HepG2 (cell line): ENCODE results near the gene ADAM8. TPM values are rescaled to one million over a fixed set of nuclear protein-coding genes. Genes with fewer than 3 reads are reported as not detected.

ENCODE experiments used
- AHDC1 ChIP-seq: sonication (generic); formaldehyde crosslinking; IDR thresholded peaks from 2 replicates; pipeline ENCODE4 v1.5.1; 2020; ENCODE audit warnings: mild to moderate bottlenecking, missing genetic modification reagents, borderline replicate concordance
- BATF2 ChIP-seq: sonication (generic); formaldehyde crosslinking; IDR thresholded peaks from 2 replicates; pipeline ENCODE4 v1.8.0; 2022; ENCODE audit warnings: mild to moderate bottlenecking, missing genetic modification reagents, moderate library complexity
- CHD4 ChIP-seq: fragments of 200-600 bp; sonication (generic); IDR thresholded peaks from 2 replicates; pipeline ENCODE4 v1.7.0; 2017; ENCODE audit warnings: mild to moderate bottlenecking, low read length, borderline replicate concordance
- HMGXB3 ChIP-seq: sonication (generic); formaldehyde crosslinking; IDR thresholded peaks from 2 replicates; pipeline ENCODE4 v1.4.0; 2020; ENCODE audit warnings: missing genetic modification reagents, borderline replicate concordance
- MAFG ChIP-seq: sonication (generic); formaldehyde crosslinking; IDR thresholded peaks from 2 replicates; pipeline ENCODE4 v1.5.1; 2020; ENCODE audit warnings: mild to moderate bottlenecking, missing genetic modification reagents
- POGK ChIP-seq: sonication (generic); formaldehyde crosslinking; conservative IDR thresholded peaks from 2 replicates; pipeline ENCODE4 v1.8.0; 2022; ENCODE audit warnings: mild to moderate bottlenecking, moderate library complexity, missing genetic modification reagents
- ZNF264 ChIP-seq: sonication (generic); formaldehyde crosslinking; IDR thresholded peaks from 2 replicates; pipeline ENCODE4 v1.4.0; 2020; ENCODE audit warnings: missing genetic modification reagents
- ZNF432 ChIP-seq: sonication (generic); formaldehyde crosslinking; IDR thresholded peaks from 2 replicates; pipeline ENCODE4 v1.5.0; 2020; ENCODE audit warnings: missing genetic modification reagents, mild to moderate bottlenecking, borderline replicate concordance
- ZNF550 ChIP-seq: sonication (generic); formaldehyde crosslinking; IDR thresholded peaks from 2 replicates; pipeline ENCODE4 v1.4.0; 2020; ENCODE audit warnings: mild to moderate bottlenecking, missing genetic modification reagents, borderline replicate concordance
- ZNF598 ChIP-seq: sonication (generic); formaldehyde crosslinking; IDR thresholded peaks from 2 replicates; pipeline ENCODE4 v1.5.1; 2020; ENCODE audit warnings: mild to moderate bottlenecking, missing genetic modification reagents, borderline replicate concordance
- ZNF768 ChIP-seq: sonication (generic); formaldehyde crosslinking; IDR thresholded peaks from 2 replicates; pipeline ENCODE4 v1.4.0; 2020; ENCODE audit warnings: missing genetic modification reagents
- polyA plus RNA-seq, 8 experiments: library from polyadenylated mRNA; depleted of rRNA in 3 of 8; stranded (reverse) in 7 of 8; unstranded in 1 of 8; fragments of >200 nt; fragmentation: Illumina TruSeq in 4 of 8; extraction: Trizol in 4 of 8; gene quantifications; 2 replicates each; pipeline versions ENCODE4 v1.2.1 to v1.2.3, GENCODE V29; 2011 to 2016; ENCODE audit warnings: low read depth in 4 of 8, missing spikeins in 1 of 8, mixed read lengths in 1 of 8; ENCODE audit not compliant: insufficient read depth in 1 of 8
- total RNA-seq, 5 experiments: library from RNA; depleted of rRNA; stranded (reverse); fragments of >200 nt; fragmentation: Illumina TruSeq; extraction: Trizol; gene quantifications; 2 replicates each; pipeline ENCODE4 v1.2.3, GENCODE V29; 2016; ENCODE audit warnings: low read depth in 1 of 5
- TF ChIP-seq, protein P1 (sequence below), 2 experiments: sonication (generic) in 1 of 2; formaldehyde crosslinking in 1 of 2; IDR thresholded peaks; 2 replicates each; pipeline versions ENCODE4 v1.4.0 to v1.6.1; 2018 to 2020; ENCODE audit warnings: missing genetic modification reagents in 2 of 2, borderline replicate concordance in 1 of 2, low read depth in 1 of 2, mild to moderate bottlenecking in 1 of 2, missing biosample characterization in 1 of 2

Gene ADAM8
- total and polyA plus RNA-seq, 2 of the 13 experiments (the other 11 are each of a cell fraction or from before 2014, with no cell fraction given) = 0.24 to 0.93 TPM

DNA sequence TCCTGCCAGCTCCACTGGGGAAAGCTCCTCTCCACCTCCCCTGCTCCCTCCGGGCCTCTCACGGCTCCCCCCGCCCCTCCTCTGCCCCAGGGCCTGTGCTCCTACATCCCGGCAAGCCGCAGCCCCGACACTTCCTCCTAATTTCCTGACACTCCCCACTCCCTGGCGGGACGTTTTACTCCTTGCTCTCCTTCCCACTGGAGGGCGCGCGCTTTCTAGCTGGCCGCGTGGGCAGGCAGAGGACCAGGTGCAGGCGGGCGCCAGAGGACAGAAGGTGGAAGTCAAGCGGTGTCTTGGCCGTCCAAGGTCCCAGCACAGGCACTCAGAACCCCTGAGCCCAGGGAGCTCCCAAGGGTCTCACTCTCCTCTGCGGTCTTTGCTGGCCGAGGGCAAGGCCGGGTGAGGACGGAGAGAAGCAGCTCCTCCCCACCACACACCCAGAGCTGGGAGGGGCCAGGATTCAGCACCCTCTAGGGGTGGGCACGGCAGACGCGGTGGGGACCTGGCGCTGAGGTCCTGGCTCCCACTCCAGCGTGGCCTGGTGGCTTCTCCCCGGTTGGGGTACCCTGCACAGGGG, 19.1 kb downstream of the ADAM8 start (continued):
- TF ChIP-seq, protein P1, sequence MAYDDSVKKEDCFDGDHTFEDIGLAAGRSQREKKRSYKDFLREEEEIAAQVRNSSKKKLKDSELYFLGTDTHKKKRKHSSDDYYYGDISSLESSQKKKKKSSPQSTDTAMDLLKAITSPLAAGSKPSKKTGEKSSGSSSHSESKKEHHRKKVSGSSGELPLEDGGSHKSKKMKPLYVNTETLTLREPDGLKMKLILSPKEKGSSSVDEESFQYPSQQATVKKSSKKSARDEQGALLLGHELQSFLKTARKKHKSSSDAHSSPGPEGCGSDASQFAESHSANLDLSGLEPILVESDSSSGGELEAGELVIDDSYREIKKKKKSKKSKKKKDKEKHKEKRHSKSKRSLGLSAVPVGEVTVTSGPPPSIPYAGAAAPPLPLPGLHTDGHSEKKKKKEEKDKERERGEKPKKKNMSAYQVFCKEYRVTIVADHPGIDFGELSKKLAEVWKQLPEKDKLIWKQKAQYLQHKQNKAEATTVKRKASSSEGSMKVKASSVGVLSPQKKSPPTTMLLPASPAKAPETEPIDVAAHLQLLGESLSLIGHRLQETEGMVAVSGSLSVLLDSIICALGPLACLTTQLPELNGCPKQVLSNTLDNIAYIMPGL (CRISPR knock-in tag; IDR thresholded peaks at IDR 0.05; ENCODE audit: borderline replicate concordance in 1 of 2, low read depth in 1 of 2) = peak in 1 of 2 experiments; percentile 68; a peak in 2 of 4 replicates
- no peak for TF ChIP-seq ZNF598 (CRISPR knock-in tag)
- no peak for TF ChIP-seq POGK
- no peak for TF ChIP-seq AHDC1 (CRISPR knock-in tag)
- no peak for TF ChIP-seq CHD4
- TF ChIP-seq BATF2 (CRISPR knock-in tag) = no peak
- no peak for TF ChIP-seq HMGXB3
- no peak for TF ChIP-seq MAFG
- TF ChIP-seq ZNF768 (CRISPR knock-in tag) = no peak
- TF ChIP-seq ZNF550 = no peak
- TF ChIP-seq ZNF264 (CRISPR knock-in tag) = no peak
- TF ChIP-seq ZNF432 (CRISPR knock-in tag) = no peak
